Islet precursor cell (in vitro differentiated cells): ENCODE measurements around the gene KRTAP10-10.
"Not testable (repeated sequence)": the region's sequence is repeated elsewhere in the genome, so short reads cannot be mapped to it uniquely, and the experiment has no call there.

ENCODE experiments used
- DNase-seq: peaks from one replicate; pipeline ENCODE4 v3.0.0-alpha.2; 2018

Gene KRTAP10-10

GRCh38 chr21:44637018-44637850, at the start of gene KRTAP10-10:
KRTAP10-10 (plus strand) TSS chr21:44637356; CDS start chr21:44637418, 62 bp downstream.
- DNase-seq = no peak

- no peak for DNase-seq
These were observed 48.1 kb upstream of the KRTAP10-10 start for GRCh38 chr21:44589094-44589493.

- DNase-seq = peak; percentile 53
These were observed 47.4 kb upstream of the KRTAP10-10 start for GRCh38 chr21:44589586-44590305.

GRCh38 chr21:44590311-44590721, 46.8 kb upstream of the KRTAP10-10 start:
- no peak for DNase-seq

GRCh38 chr21:44590897-44591800, 46.0 kb upstream of the KRTAP10-10 start:
- not testable (repeated sequence) for DNase-seq

- DNase-seq = not testable (repeated sequence)
These were observed 45.4 kb upstream of the KRTAP10-10 start for GRCh38 chr21:44591801-44592130.

- no peak for DNase-seq
These were observed 44.5 kb upstream of the KRTAP10-10 start, which contains the start of gene KRTAP10-6 for GRCh38 chr21:44592446-44593311. KRTAP10-6 (minus strand) TSS chr21:44592505; CDS start chr21:44592484, 21 bp downstream.

GRCh38 chr21:44593598-44594405, 43.4 kb upstream of the KRTAP10-10 start:
- DNase-seq = no peak

GRCh38 chr21:44594406-44594916, 42.7 kb upstream of the KRTAP10-10 start:
- DNase-seq = no peak

- DNase-seq = no peak
These were observed 41.6 kb upstream of the KRTAP10-10 start for GRCh38 chr21:44595524-44595923.

GRCh38 chr21:44596068-44596725, 41.0 kb upstream of the KRTAP10-10 start:
- DNase-seq = peak; percentile 61

- DNase-seq = no peak
These were observed 39.1 kb upstream of the KRTAP10-10 start for GRCh38 chr21:44598061-44598460.

- DNase-seq = no peak
These were observed 37.7 kb upstream of the KRTAP10-10 start for GRCh38 chr21:44599264-44600029.

GRCh38 chr21:44600118-44600978, 36.8 kb upstream of the KRTAP10-10 start, which contains the start of gene KRTAP10-7:
KRTAP10-7 (plus strand) TSS chr21:44600597; CDS start chr21:44600622, 25 bp downstream.
- DNase-seq = not testable (repeated sequence)

- not testable (repeated sequence) for DNase-seq
These were observed 36.1 kb upstream of the KRTAP10-10 start for GRCh38 chr21:44601091-44601490.

GRCh38 chr21:44601596-44602462, 35.3 kb upstream of the KRTAP10-10 start:
- DNase-seq = no peak

- no peak for DNase-seq
These were observed 34.7 kb upstream of the KRTAP10-10 start for GRCh38 chr21:44602463-44602850.
